KG1 (cell line): Measurements from ENCODE around the gene NFX1.
"Not testable (repeated sequence)": the region's sequence is repeated elsewhere in the genome, so short reads cannot be mapped to it uniquely, and the experiment has no call there.

Source experiments
- DNase-seq: peaks from one replicate; lab custom pipeline; 2025; lab: John Stamatoyannopoulos, UW

NFX1 gene

GRCh38 chr9:33310748-33311147, 20.4 kb downstream of the NFX1 start:
- DNase-seq: no peak

- DNase-seq: no peak
These were observed 21.6 kb downstream of the NFX1 start for GRCh38 chr9:33311953-33312352.

- DNase-seq: no peak
These were observed 25.1 kb downstream of the NFX1 start for GRCh38 chr9:33315371-33315770.

- DNase-seq: not testable (repeated sequence)
These were observed 26.8 kb downstream of the NFX1 start for GRCh38 chr9:33317136-33317535.

- no peak for DNase-seq
These were observed 27.9 kb downstream of the NFX1 start for GRCh38 chr9:33318225-33318624.

GRCh38 chr9:33318781-33319180, 28.5 kb downstream of the NFX1 start:
- DNase-seq: no peak

- DNase-seq: no peak
These were observed 29.9 kb downstream of the NFX1 start for GRCh38 chr9:33320230-33320567.

GRCh38 chr9:33320568-33321261, 30.4 kb downstream of the NFX1 start:
- DNase-seq: no peak

GRCh38 chr9:33329117-33329563, 38.8 kb downstream of the NFX1 start:
- no peak for DNase-seq

GRCh38 chr9:33329979-33330378, 39.7 kb downstream of the NFX1 start:
- DNase-seq: no peak

- no peak for DNase-seq
These were observed 41.1 kb downstream of the NFX1 start for GRCh38 chr9:33331377-33331891.

- DNase-seq: no peak
These were observed 41.7 kb downstream of the NFX1 start for GRCh38 chr9:33332011-33332410.

- not testable (repeated sequence) for DNase-seq
These were observed 42.6 kb downstream of the NFX1 start for GRCh38 chr9:33332956-33333355.

- DNase-seq: no peak
These were observed 49.9 kb downstream of the NFX1 start for GRCh38 chr9:33340186-33340585.

GRCh38 chr9:33341182-33341581, 50.9 kb downstream of the NFX1 start:
- DNase-seq: no peak

GRCh38 chr9:33344145-33344544, 53.8 kb downstream of the NFX1 start:
- DNase-seq: no peak

GRCh38 chr9:33346564-33346963, 56.2 kb downstream of the NFX1 start:
- no peak for DNase-seq

GRCh38 chr9:33348998-33349397, 58.7 kb downstream of the NFX1 start:
- DNase-seq: no peak

GRCh38 chr9:33349743-33350142, 59.4 kb downstream of the NFX1 start:
- DNase-seq: no peak

GRCh38 chr9:33350310-33350709, 60.0 kb downstream of the NFX1 start:
- no peak for DNase-seq

- DNase-seq: no peak
These were observed 61.2 kb downstream of the NFX1 start for GRCh38 chr9:33351547-33351946.

GRCh38 chr9:33354651-33355211, 64.4 kb downstream of the NFX1 start:
- no peak for DNase-seq

GRCh38 chr9:33355933-33356332, 65.6 kb downstream of the NFX1 start:
- no peak for DNase-seq

- not testable (repeated sequence) for DNase-seq
These were observed 68.3 kb downstream of the NFX1 start for GRCh38 chr9:33358641-33359040.
